OCI-LY1 (cell line): ENCODE results near the gene REXO4.

Experiments used
- H2AFZ ChIP-seq: fragments of 200-600 bp; sonication (generic), shearing (Covaris generic); 2 replicates; pipeline ENCODE4 v1.6.0; 2014; ENCODE audit warnings: antibody characterized with exemption, mild to moderate bottlenecking, low read length
- H3F3A ChIP-seq: fragments of 200-600 bp; sonication (generic), shearing (Covaris generic); 2 replicates; pipeline ENCODE4 v1.6.0; 2014; ENCODE audit warnings: mild to moderate bottlenecking, antibody characterized with exemption, low read length, moderate library complexity; ENCODE audit not compliant: insufficient read depth
- H3K27ac ChIP-seq: fragments of 200-600 bp; sonication (generic); 2 replicates; pipeline ENCODE4 v1.5.1; 2014; ENCODE audit warnings: low read length, mixed run types, mild to moderate bottlenecking, low read depth; ENCODE audit not compliant: poor library complexity, severe bottlenecking
- H3K27me3 ChIP-seq: fragments of 200-600 bp; sonication (generic); 2 replicates; pipeline ENCODE4 v1.6.0; 2014; ENCODE audit warnings: antibody characterized with exemption, mild to moderate bottlenecking, low read length, moderate library complexity; ENCODE audit not compliant: insufficient read depth
- H3K36me3 ChIP-seq: fragments of 200-600 bp; sonication (generic); 2 replicates; pipeline ENCODE4 v1.6.1; 2014; ENCODE audit warnings: mild to moderate bottlenecking, antibody characterized with exemption, low read length, moderate library complexity, mixed read lengths; ENCODE audit not compliant: insufficient read depth
- H3K4me1 ChIP-seq: fragments of 200-600 bp; sonication (generic); 2 replicates; pipeline ENCODE4 v1.5.1; 2014; ENCODE audit warnings: mild to moderate bottlenecking, low read length, moderate library complexity; ENCODE audit not compliant: insufficient read depth, severe bottlenecking
- H3K4me2 ChIP-seq: fragments of 200-600 bp; sonication (generic), shearing (Covaris generic); 2 replicates; pipeline ENCODE4 v1.6.1; 2014; ENCODE audit warnings: low read length
- H3K4me3 ChIP-seq: fragments of 200-600 bp; sonication (generic); 2 replicates; pipeline ENCODE4 v1.5.1; 2014; ENCODE audit warnings: low read length, low read depth, mild to moderate bottlenecking, mixed read lengths; ENCODE audit not compliant: poor library complexity, severe bottlenecking
- H3K79me2 ChIP-seq: fragments of 200-600 bp; shearing (Covaris generic); 2 replicates; pipeline ENCODE4 v1.6.1; 2016; ENCODE audit warnings: mixed run types, low read length, mixed read lengths; ENCODE audit not compliant: insufficient read depth
- H3K9ac ChIP-seq: fragments of 200-600 bp; sonication (generic), shearing (Covaris generic); 2 replicates; pipeline ENCODE4 v1.6.1; 2014; ENCODE audit warnings: mild to moderate bottlenecking, low read length, mixed read lengths
- H3K9me2 ChIP-seq: fragments of 200-600 bp; sonication (generic), shearing (Covaris generic); 2 replicates; pipeline ENCODE4 v1.6.1; 2014; ENCODE audit warnings: low read depth, mild to moderate bottlenecking, low read length, mixed read lengths
- H3K9me3 ChIP-seq: fragments of 200-600 bp; shearing (Covaris generic); 2 replicates; pipeline ENCODE4 v1.6.1; 2014; ENCODE audit warnings: low read length, mixed read lengths
- H4K20me1 ChIP-seq: fragments of 200-600 bp; sonication (generic), shearing (Covaris generic); 2 replicates; pipeline ENCODE4 v1.6.0; 2016; ENCODE audit warnings: mild to moderate bottlenecking, low read length; ENCODE audit not compliant: insufficient read depth
- EZH2 ChIP-seq: fragments of 200-600 bp; sonication (generic), shearing (Covaris generic); IDR thresholded peaks from 2 replicates; pipeline ENCODE4 v1.8.0; 2017; ENCODE audit warnings: borderline replicate concordance, mixed run types, mild to moderate bottlenecking, antibody characterized with exemption, low read length, moderate library complexity, mixed read lengths
- TF ChIP-seq, protein P1 (sequence below): fragments of 200-600 bp; sonication (generic), shearing (Covaris generic); IDR thresholded peaks from 2 replicates; pipeline ENCODE4 v1.5.1; 2017; ENCODE audit warnings: mild to moderate bottlenecking, antibody characterized with exemption, low read length, moderate library complexity, mixed read lengths

Gene REXO4

DNA sequence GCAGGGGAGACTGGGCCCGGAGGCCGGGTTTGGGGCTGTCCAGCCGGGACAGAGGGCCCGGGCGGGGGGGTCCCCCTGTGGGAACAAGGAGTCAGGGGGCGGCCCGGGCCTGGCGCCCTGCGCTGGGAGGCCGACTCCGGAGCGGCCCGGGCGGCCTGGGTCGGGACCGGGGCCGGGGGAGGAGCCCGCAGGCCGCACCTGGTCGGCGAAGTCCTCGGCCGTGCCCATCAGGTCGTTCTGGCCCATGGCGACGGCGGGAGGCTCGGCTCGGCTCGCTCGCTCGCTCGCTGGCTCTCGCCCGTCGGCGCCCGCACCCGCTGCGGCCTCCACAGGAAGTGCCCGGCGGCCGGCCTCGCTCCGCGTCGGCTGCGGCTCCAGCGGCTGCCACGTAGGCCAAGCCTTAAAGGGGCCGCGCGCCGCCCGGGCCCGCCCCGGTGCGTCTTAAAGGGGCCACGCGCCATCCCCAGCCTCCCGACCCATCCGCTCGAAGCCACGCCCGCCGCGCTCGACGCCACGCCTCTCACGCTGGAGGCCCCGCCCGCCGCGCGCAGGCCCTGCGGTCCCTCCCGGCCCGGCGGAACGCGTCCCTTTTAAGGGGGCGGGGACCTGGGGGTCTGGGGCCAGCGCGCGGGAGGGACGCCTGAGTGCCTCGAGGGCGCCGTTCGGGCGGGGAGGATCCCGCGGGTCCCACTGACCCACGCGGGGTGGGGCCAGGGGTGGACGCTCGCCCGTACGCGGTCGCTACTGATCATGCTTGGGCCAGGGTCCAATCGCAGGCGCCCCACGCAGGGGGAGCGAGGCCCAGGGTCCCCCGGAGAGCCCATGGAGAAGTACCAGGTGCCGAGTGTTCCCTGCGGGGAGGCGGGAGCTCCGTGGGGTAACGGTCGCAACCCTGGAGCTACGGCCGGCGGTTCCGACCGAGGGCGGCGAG lies 41.8 kb downstream of the REXO4 start, which contains the start of the genes STKLD1 and SURF4:
TSS of gene STKLD1 (plus strand) at position 643 of the 931 bp plus-strand sequence. CDS start at position 751, 108 bp downstream.
TSS of gene SURF4 (minus strand) at position 337 of the 931 bp plus-strand sequence. CDS start at position 246, 91 bp downstream.
- H3K9ac ChIP-seq, result peak within 1 kb of the TSS; percentile 75
- no peaks in the 10 kb centered on the region for H3K9me3 ChIP-seq
- H4K20me1 ChIP-seq, result no peaks in the 10 kb centered on the region
- no peak within 1 kb of the TSS for H2AFZ ChIP-seq
- H3K27ac ChIP-seq, result peak within 1 kb of the TSS; percentile 26
- H3K36me3 ChIP-seq, result peaks cover 5% of the 10 kb centered on the region; the same call in 1 of the 2 replicates
- H3K4me3 ChIP-seq, result peak within 1 kb of the TSS; percentile 73
- H3K9me2 ChIP-seq, result no peaks in the 10 kb centered on the region
- H3K4me1 ChIP-seq, result peaks cover 35% of the 10 kb centered on the region
- peaks cover 24% of the 10 kb centered on the region for H3K79me2 ChIP-seq
- H3K4me2 ChIP-seq, result peak within 1 kb of the TSS; percentile 93
- H3F3A ChIP-seq, result no peaks in the 10 kb centered on the region
- no peaks in the 10 kb centered on the region; the same call in 1 of the 2 replicates for H3K27me3 ChIP-seq
- TF ChIP-seq, protein P1, sequence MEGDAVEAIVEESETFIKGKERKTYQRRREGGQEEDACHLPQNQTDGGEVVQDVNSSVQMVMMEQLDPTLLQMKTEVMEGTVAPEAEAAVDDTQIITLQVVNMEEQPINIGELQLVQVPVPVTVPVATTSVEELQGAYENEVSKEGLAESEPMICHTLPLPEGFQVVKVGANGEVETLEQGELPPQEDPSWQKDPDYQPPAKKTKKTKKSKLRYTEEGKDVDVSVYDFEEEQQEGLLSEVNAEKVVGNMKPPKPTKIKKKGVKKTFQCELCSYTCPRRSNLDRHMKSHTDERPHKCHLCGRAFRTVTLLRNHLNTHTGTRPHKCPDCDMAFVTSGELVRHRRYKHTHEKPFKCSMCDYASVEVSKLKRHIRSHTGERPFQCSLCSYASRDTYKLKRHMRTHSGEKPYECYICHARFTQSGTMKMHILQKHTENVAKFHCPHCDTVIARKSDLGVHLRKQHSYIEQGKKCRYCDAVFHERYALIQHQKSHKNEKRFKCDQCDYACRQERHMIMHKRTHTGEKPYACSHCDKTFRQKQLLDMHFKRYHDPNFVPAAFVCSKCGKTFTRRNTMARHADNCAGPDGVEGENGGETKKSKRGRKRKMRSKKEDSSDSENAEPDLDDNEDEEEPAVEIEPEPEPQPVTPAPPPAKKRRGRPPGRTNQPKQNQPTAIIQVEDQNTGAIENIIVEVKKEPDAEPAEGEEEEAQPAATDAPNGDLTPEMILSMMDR, result no peak
- TF ChIP-seq EZH2, result no peak

DNA sequence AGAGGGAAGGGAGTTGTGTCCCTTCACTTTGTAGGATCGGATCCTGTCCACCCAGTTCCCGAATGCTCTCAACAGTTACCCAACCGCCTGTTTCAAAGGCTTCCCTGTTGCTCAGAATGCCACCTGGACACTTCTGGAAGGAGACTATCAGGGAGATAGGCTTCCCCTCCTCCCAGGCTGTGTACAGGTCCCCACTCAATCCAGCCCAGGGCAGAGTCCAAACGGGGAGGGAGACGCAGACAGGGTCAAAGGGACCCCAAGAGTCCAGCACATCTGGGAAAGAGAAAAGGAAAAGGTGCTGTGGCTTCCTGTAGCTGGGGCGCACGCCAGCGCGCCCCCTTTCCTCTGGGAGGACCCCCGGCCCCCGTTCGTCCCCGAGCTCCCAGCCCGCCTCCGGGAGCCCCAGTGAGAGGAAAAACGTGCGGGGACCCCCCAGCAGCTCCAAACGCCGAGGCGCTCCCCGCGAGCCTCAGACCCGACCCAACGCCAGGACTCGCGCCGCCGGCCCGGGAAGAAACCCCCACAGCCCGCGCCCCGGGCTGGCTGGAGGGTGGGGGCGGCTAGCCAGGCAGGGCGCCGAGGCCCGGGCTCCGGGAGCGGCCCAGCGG lies 42.6 kb downstream of the REXO4 start:
- Histone ChIP-seq H3K27ac (peak overlapping the region; percentile 26), H3K36me3 (peaks cover 8% of the 10 kb centered on the region; the same call in 1 of the 2 replicates), H4K20me1 (no peaks in the 10 kb centered on the region), H3K79me2 (peaks cover 24% of the 10 kb centered on the region), H3K4me3 (peak overlapping the region; percentile 73), H3K4me1 (peaks cover 43% of the 10 kb centered on the region), H3K9me2 (no peaks in the 10 kb centered on the region), H3K4me2 (peak overlapping the region; percentile 93), H2AFZ (no peak overlapping the region), H3K9me3 (no peaks in the 10 kb centered on the region), H3F3A (no peaks in the 10 kb centered on the region), H3K27me3 (no peaks in the 10 kb centered on the region; the same call in 1 of the 2 replicates), H3K9ac (peak overlapping the region; percentile 75)
- TF ChIP-seq, protein P1, result peak; percentile 46
- TF ChIP-seq EZH2, result no peak

DNA sequence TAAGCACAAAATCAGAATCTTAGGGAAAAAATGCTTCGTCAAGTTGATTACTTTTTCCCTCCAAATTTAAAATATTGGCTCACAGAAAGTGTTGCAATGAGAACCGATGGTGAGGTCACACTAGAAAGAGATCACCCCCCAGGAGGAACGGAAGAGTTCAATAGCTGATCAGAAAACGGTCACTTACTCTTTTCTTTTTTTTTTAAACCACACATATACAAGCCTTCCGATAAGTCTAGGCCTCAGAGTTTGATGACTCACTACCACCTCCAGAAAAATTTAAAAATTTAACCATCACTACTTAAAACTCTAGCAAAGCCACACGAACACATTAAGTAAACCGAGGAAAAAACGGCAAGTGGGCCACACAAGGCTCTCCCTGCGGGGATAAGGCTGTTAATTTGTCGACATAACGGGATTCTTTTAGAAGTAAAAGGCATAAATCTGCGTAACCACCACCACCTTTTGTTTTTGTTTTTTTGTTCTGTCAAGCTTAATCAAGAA lies 43.1 kb downstream of the REXO4 start:
- Histone ChIP-seq H3K36me3 (peaks cover 14% of the 10 kb centered on the region; the same call in 1 of the 2 replicates), H4K20me1 (no peaks in the 10 kb centered on the region)

More for the DNA sequence above, 43.1 kb downstream of the REXO4 start:
- Histone ChIP-seq H3K79me2 (peaks cover 24% of the 10 kb centered on the region), H3K27me3 (no peaks in the 10 kb centered on the region; the same call in 1 of the 2 replicates), H3K9ac (peak overlapping the region; percentile 75), H3K9me2 (no peaks in the 10 kb centered on the region), H3K4me1 (peaks cover 44% of the 10 kb centered on the region), H3K4me3 (peak overlapping the region; percentile 73), H2AFZ (no peak overlapping the region), H3K9me3 (no peaks in the 10 kb centered on the region), H3K4me2 (peak overlapping the region; percentile 93), H3F3A (no peaks in the 10 kb centered on the region), H3K27ac (peak overlapping the region; percentile 26)
- TF ChIP-seq, protein P1, result no peak
- no peak for TF ChIP-seq EZH2
